Thyroid gland (tissue), 4 donors: ENCODE results near the gene COPE. TPM values are rescaled to one million over a fixed set of nuclear protein-coding genes. Genes with fewer than 3 reads are reported as not detected.
A peak's percentile ranks its signal among the peaks of the same experiment; 100 is the strongest.

Experiments
- DNase-seq, 2 donors: peaks; one replicate each; pipeline ENCODE4 v3.0.0-alpha.2; 2019
- H3K27ac ChIP-seq, 3 donors: fragments of 200-600 bp; sonication (generic); 1 replicate in 2 of 3; 2 replicates in 1 of 3; pipeline ENCODE4 v1.5.1; 2016 to 2019; ENCODE audit warnings: mild to moderate bottlenecking in 1 of 3, moderate library complexity in 1 of 3
- H3K27me3 ChIP-seq: fragments of 200-600 bp; sonication (generic); one replicate; pipeline ENCODE4 v1.5.1; 2019
- H3K36me3 ChIP-seq, 2 donors: fragments of 200-600 bp; sonication (generic); one replicate each; pipeline ENCODE4 v1.5.1; 2016 to 2019
- H3K4me1 ChIP-seq, 2 donors: fragments of 200-600 bp; sonication (generic); one replicate each; pipeline ENCODE4 v1.5.1; 2017 to 2019
- H3K4me3 ChIP-seq, 3 donors: fragments of 200-600 bp; sonication (generic); replicated peaks in 1 of 3; 1 replicate in 2 of 3; 2 replicates in 1 of 3; pipeline ENCODE4 v1.5.1; 2016; ENCODE audit warnings: mild to moderate bottlenecking in 1 of 3
- H3K9me3 ChIP-seq: fragments of 200-600 bp; sonication (generic); one replicate; pipeline ENCODE4 v1.5.1; 2017
- POLR2A ChIP-seq, 2 donors: fragments of 450-650 bp; IDR thresholded peaks; one replicate each; pipeline ENCODE4 v1.6.1; 2017; ENCODE audit warnings: antibody characterized with exemption in 2 of 2, mild to moderate bottlenecking in 2 of 2, moderate library complexity in 1 of 2
- WGBS, 2 donors: methylation state at CpG; one replicate each; pipeline ENCODE4 v1.1.5; 2017; 5-methylcytosine and 5-hydroxymethylcytosine counted together
- intact Hi-C: fragments of 100-400 bp; cut with DNase I; formaldehyde crosslinking; loops from one replicate; pipeline ENCODE4 v1.15.1; 2023
- total RNA-seq, 4 donors: library from RNA; depleted of rRNA; stranded (reverse); fragments of >200 nt; gene quantifications; one replicate each; pipeline ENCODE4 v1.2.3, GENCODE V29; 2016
- TF ChIP-seq, protein P1 (sequence below), 6 experiments: fragments of 200-600 bp in 3 of 6; fragments of 450-650 bp in 3 of 6; sonication (generic) in 3 of 6; IDR thresholded peaks; one replicate each; pipeline ENCODE4 v1.5.1; 2016 to 2019; ENCODE audit warnings: antibody characterized with exemption in 6 of 6, mild to moderate bottlenecking in 2 of 6, inconsistent platforms in 1 of 6, moderate library complexity in 1 of 6

Gene COPE
- total RNA-seq, 4 donors from 2014 or later, result 192 to 405 (median 329) TPM

- peaks cover 86 to 88% of the 10 kb centered on the region in 2 donors for H3K36me3 ChIP-seq
- no peak overlapping the region for H3K4me3 ChIP-seq
- intact Hi-C loops, result no loop called here
- no peak overlapping the region for H3K27ac ChIP-seq
- TF ChIP-seq, protein P1, sequence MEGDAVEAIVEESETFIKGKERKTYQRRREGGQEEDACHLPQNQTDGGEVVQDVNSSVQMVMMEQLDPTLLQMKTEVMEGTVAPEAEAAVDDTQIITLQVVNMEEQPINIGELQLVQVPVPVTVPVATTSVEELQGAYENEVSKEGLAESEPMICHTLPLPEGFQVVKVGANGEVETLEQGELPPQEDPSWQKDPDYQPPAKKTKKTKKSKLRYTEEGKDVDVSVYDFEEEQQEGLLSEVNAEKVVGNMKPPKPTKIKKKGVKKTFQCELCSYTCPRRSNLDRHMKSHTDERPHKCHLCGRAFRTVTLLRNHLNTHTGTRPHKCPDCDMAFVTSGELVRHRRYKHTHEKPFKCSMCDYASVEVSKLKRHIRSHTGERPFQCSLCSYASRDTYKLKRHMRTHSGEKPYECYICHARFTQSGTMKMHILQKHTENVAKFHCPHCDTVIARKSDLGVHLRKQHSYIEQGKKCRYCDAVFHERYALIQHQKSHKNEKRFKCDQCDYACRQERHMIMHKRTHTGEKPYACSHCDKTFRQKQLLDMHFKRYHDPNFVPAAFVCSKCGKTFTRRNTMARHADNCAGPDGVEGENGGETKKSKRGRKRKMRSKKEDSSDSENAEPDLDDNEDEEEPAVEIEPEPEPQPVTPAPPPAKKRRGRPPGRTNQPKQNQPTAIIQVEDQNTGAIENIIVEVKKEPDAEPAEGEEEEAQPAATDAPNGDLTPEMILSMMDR (IDR thresholded peaks at IDR 0.05), result no peak
- TF ChIP-seq POLR2A (IDR thresholded peaks at IDR 0.05), result no peak
- no peaks in the 10 kb centered on the region for H3K9me3 ChIP-seq
- no peaks in the 10 kb centered on the region for H3K27me3 ChIP-seq
- WGBS, 2 donors, result 91 to 97% methylated on average over 6 to 17 of the region's 17 CpGs
- peaks cover 4 to 24% of the 10 kb centered on the region in 2 donors for H3K4me1 ChIP-seq
- no peak for DNase-seq
Observed at GRCh38 chr19:18853755-18854427, 65.3 kb downstream of the COPE start.

- peaks cover 4 to 36% of the 10 kb centered on the region in 2 donors for H3K4me1 ChIP-seq
- no peaks in the 10 kb centered on the region for H3K27me3 ChIP-seq
- H3K36me3 ChIP-seq, result peaks cover 74 to 76% of the 10 kb centered on the region in 2 donors
- no peak overlapping the region for H3K27ac ChIP-seq
- TF ChIP-seq, protein P1 (IDR thresholded peaks at IDR 0.05), result no peak
- TF ChIP-seq POLR2A (IDR thresholded peaks at IDR 0.05), result no peak
- 87 to 88% methylated on average over 5 to 12 of the region's 12 CpGs for WGBS, 2 donors
- DNase-seq, result no peak
- intact Hi-C loops, result no loop called here
- no peak overlapping the region for H3K4me3 ChIP-seq
- no peaks in the 10 kb centered on the region for H3K9me3 ChIP-seq
Observed at GRCh38 chr19:18852648-18853047, 66.5 kb downstream of the COPE start.

GRCh38 chr19:18851673-18852325 is 67.4 kb downstream of the COPE start:
- intact Hi-C loops, result no loop called here
- H3K36me3 ChIP-seq, result peaks cover 66 to 67% of the 10 kb centered on the region in 2 donors

DNA sequence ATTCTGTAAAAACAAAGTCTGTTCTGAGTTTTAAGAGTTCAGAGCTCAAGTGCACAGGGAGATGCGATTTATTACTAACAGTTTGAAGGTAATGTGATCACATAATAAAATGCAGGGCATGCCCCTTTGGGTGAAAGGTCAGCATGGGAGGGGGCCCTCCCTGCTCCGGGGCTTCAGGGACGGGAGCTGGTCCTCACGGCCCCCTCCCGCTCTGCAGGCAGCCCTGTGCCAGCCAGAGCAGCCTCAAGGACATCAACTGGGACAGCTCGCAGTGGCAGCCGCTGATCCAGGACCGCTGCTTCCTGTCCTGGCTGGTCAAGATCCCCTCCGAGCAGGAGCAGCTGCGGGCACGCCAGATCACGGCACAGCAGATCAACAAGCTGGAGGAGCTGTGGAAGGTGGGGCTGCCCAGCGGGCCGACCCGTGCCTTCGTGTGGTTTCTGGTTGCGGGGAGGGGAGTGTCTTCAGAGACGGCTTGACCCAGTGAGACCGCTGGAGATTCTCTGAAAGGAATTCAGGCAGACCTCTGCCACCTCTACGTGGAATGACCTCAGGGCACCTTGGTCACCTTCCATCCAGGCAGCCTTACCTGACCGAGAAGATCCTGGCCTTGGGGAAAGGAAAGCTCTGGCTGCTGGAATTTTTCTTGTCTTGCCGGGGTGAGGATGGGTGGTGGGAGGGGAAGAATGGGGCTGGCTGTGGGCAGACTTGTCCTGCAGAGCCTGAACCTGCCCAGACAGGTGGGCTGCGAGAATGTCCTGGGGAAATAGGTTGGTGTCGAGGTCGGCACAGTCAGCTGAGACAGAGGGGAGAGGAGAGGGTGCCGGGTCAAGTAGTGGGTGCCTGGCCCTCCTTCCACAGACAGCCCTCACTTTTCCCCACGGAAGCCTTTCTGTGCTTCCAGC is 68.5 kb downstream of the COPE start:
- Histone ChIP-seq H3K36me3 (peaks cover 55 to 56% of the 10 kb centered on the region in 2 donors), H3K4me3 (no peak overlapping the region), H3K27me3 (no peaks in the 10 kb centered on the region), H3K4me1 (peaks cover 8 to 47% of the 10 kb centered on the region in 2 donors), H3K9me3 (no peaks in the 10 kb centered on the region), H3K27ac (peak overlapping the region in 1 of 3 donors; percentile 9)
- intact Hi-C loops, result no loop called here
- TF ChIP-seq, protein P1 (IDR thresholded peaks at IDR 0.05), result no peak
- TF ChIP-seq POLR2A (IDR thresholded peaks at IDR 0.05), result no peak
- no peak for DNase-seq
- 82 to 83% methylated on average over 18 to 27 of the region's 27 CpGs for WGBS, 2 donors

More at GRCh38 chr19:18851673-18852325, 67.4 kb downstream of the COPE start:
- no peaks in the 10 kb centered on the region for H3K9me3 ChIP-seq
- H3K4me3 ChIP-seq, result no peak overlapping the region
- TF ChIP-seq POLR2A (IDR thresholded peaks at IDR 0.05), result no peak
- TF ChIP-seq, protein P1 (IDR thresholded peaks at IDR 0.05), result no peak
- WGBS, 2 donors, result 94% methylated on average over 24 to 26 of the region's 31 CpGs
- H3K27me3 ChIP-seq, result no peaks in the 10 kb centered on the region
- peaks cover 7 to 44% of the 10 kb centered on the region in 2 donors for H3K4me1 ChIP-seq
- no peak for DNase-seq
- no peak overlapping the region for H3K27ac ChIP-seq
